Embryonic facial prominence (tissue), 1 donor: ENCODE results near the gene DNAJB2.
"Not testable (repeated sequence)": the region's sequence is repeated elsewhere in the genome, so short reads cannot be mapped to it uniquely, and the experiment has no call there.

Experiments used
- DNase-seq: peaks from one replicate; pipeline ENCODE4 v3.0.0-alpha.2; 2016; ENCODE audit errors: extremely low spot score

Gene DNAJB2

GRCh38 chr2:219285373-219285735, 6.2 kb downstream of the DNAJB2 start:
- no peak for DNase-seq

- no peak for DNase-seq
Observed at GRCh38 chr2:219285894-219286425, 6.8 kb downstream of the DNAJB2 start.

- DNase-seq: no peak
Observed at GRCh38 chr2:219286436-219287115, 7.4 kb downstream of the DNAJB2 start.

GRCh38 chr2:219287116-219287440, 7.9 kb downstream of the DNAJB2 start:
- DNase-seq: not testable (repeated sequence)

GRCh38 chr2:219287580-219288265, 8.6 kb downstream of the DNAJB2 start:
- DNase-seq: no peak

GRCh38 chr2:219289195-219289536, 10.0 kb downstream of the DNAJB2 start:
- no peak for DNase-seq

- DNase-seq: peak; percentile 41
Observed at GRCh38 chr2:219289537-219290361, 10.6 kb downstream of the DNAJB2 start.

GRCh38 chr2:219290381-219291171, 11.4 kb downstream of the DNAJB2 start:
- DNase-seq: no peak

GRCh38 chr2:219291394-219291793, 12.2 kb downstream of the DNAJB2 start:
- no peak for DNase-seq

GRCh38 chr2:219291910-219292490, 12.8 kb downstream of the DNAJB2 start:
- no peak for DNase-seq

- DNase-seq: no peak
Observed at GRCh38 chr2:219292616-219293015, 13.4 kb downstream of the DNAJB2 start.

- no peak for DNase-seq
Observed at GRCh38 chr2:219293736-219294231, 14.6 kb downstream of the DNAJB2 start.

- DNase-seq: peak; percentile 43
Observed at GRCh38 chr2:219294356-219295351, 15.5 kb downstream of the DNAJB2 start.

- no peak for DNase-seq
Observed at GRCh38 chr2:219296142-219296541, 17.0 kb downstream of the DNAJB2 start.

GRCh38 chr2:219296631-219297391, 17.6 kb downstream of the DNAJB2 start:
- DNase-seq: no peak

- no peak for DNase-seq
Observed at GRCh38 chr2:219297766-219298456, 18.7 kb downstream of the DNAJB2 start.

GRCh38 chr2:219298759-219299371, 19.7 kb downstream of the DNAJB2 start:
- DNase-seq: no peak

GRCh38 chr2:219299372-219299760, 20.2 kb downstream of the DNAJB2 start:
- DNase-seq: no peak
